ENCODE data around the gene SBSN.

Gene SBSN

DNA sequence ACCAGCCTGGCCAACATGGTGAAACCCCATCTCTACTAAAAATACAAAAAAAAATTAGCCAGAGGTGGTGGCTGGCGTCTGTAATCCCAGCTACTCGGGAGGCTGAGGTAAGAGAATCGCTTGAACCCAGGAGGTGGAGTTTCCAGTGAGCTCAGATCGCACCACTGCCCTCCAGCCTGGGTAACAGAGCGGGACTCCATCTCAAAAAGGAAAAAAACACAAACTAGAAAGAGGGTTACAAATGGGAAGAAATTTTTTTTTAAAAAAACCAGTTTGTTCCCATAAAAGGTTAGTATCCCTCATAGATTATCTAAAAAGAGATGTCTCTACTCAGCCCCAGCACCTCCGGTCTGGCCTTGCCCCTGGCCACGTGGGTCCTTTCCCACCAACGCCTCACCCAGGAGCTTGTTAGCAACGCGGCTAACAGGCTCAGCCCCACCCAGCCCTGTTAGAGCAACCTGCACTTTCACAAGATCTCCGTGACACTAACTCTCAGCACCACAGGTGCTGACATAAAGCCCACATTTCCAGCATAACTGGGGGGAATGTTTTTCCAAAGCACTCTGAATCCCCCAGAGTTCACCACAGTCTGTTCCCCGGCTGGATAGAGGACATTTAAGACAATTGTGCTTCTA is 19.0 kb downstream of the SBSN start:
- no peak for DNase-seq (ENCODE audit: low spot score)

DNA sequence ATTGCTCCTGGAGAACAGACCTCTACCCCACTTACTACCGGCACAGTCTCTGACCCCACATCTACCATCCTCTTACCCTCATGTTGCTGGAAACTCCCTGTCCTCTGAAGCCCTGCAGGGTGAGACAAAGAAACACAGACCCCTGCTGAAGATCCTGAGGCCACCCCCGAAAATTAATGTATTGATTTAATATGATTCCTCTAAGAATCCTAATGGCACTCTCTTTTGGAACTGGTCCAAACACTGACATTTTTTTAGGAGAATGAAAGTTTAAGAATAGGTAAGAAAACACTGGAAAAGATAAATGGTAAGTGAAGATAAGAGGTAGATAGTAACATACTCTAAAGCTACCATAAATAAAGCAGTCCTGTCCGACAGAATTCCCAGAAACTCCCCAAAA is 20.0 kb downstream of the SBSN start:
- no peak for DNase-seq (ENCODE audit: low spot score)

DNA sequence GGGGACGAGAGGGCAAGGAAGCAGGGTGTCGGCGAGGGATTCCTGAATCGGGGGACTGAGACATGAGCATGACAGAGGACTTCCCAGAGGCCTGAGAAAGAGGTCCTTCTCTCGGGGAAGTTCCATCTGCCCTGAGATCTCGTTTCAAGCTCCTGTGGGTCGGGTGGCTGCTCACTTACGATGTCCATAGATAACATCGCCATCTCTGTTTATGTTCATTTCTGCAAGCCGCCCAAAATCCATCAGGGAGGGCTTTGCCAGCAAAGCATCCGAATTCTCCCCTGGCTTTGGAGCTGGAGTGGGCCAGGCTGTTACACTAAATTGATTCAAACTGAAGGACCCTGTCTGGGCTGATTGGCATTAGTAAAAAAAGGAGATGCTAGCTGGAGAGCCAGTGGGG is 20.6 kb downstream of the SBSN start:
- DNase-seq (ENCODE audit: low spot score): no peak

GRCh38 chr19:35506011-35506410 is 22.1 kb downstream of the SBSN start:
- no peak for DNase-seq (ENCODE audit: low spot score)

DNA sequence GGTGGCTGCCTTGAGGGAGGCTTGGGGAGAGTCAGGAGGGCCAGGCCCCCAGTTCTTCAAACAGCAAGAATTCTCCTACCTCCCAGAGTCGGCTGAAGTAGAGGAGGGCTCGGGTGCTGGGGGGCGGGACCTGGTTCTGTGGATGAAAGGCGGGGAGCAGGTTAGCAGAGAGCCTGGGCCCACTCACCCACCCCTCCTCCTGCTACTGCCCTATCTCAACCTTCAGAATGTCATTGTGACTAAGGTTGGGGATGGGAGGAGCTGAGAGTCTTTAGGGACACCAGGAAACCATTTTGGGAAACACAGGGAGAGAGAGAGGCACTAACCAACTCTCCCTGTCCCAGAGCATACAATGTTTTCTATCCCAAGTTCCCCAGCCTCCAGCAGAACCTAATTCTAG is 25.4 kb downstream of the SBSN start:
- no peak for DNase-seq (ENCODE audit: low spot score)

DNA sequence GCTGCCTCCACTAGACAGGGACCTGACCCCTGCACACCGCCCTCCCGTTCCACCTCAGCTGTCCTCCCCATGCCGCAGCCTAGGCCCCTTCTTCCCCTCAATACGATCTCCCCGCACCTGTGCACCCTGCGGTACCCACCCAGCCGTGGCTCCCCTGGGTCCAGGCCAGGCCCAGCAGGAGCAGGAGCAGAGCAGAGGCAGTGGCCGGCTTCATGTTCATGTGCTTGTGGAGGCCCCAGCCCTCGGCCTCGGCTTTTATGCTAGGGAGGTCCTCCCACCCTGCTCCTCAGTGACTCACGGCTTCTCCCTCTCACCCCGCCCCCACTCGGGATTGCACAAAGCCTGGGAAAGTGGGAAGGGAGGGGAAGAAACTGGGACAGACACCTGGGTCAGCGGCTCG is 26.4 kb downstream of the SBSN start:
- no peak for DNase-seq (ENCODE audit: low spot score)

GRCh38 chr19:35500611-35501010 is 27.5 kb downstream of the SBSN start:
- no peak for DNase-seq (ENCODE audit: low spot score)

DNA sequence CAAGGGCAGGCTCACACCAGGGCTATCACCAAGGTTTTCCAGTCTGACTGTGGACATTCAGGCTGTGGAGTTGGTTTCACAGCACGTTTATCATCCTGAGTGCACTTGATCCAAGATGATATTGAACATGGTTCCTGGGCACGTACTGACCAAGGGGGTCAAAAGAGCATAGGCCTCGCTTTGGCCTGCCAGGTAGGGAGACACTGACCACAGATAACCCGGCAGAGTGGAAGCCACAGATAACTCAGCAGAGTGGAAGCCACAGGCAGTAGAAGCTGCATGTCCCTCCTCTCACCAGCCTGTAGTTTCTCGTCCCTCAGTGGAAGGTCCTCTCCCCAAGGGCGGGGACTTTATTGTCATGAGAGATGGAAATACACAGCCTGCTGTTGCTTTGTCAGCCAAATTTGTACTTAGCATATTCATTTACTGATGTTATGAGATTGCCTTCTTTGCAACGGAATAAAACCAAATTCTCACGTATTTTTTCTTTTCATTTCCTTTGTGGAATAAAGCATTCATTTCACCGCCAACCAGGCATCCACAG is 29.1 kb downstream of the SBSN start:
- no peak for DNase-seq (ENCODE audit: low spot score)

- no peak for DNase-seq (ENCODE audit: low spot score)
Observed at GRCh38 chr19:35498220-35498619, 29.9 kb downstream of the SBSN start.

DNA sequence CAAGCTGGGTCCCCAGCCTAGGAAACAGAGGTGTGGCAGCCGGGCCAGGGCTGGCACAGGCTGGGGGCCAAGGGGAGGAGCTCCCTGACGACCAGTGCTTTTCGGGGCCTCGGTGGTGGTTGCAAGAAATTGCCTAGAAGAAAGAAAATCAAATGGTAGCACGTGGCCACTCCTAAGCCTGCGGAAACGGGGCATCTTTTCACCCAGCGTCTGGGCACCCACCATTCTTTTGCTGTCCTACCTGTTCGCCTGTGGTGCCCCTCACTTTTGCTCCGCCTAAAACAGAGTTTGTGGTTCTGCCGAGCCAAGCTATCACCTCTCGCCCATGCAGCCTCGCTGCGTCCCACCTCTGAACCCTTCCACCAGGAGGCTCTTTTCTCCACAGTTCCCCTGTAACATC is 30.7 kb downstream of the SBSN start:
- no peak for DNase-seq (ENCODE audit: low spot score)

DNA sequence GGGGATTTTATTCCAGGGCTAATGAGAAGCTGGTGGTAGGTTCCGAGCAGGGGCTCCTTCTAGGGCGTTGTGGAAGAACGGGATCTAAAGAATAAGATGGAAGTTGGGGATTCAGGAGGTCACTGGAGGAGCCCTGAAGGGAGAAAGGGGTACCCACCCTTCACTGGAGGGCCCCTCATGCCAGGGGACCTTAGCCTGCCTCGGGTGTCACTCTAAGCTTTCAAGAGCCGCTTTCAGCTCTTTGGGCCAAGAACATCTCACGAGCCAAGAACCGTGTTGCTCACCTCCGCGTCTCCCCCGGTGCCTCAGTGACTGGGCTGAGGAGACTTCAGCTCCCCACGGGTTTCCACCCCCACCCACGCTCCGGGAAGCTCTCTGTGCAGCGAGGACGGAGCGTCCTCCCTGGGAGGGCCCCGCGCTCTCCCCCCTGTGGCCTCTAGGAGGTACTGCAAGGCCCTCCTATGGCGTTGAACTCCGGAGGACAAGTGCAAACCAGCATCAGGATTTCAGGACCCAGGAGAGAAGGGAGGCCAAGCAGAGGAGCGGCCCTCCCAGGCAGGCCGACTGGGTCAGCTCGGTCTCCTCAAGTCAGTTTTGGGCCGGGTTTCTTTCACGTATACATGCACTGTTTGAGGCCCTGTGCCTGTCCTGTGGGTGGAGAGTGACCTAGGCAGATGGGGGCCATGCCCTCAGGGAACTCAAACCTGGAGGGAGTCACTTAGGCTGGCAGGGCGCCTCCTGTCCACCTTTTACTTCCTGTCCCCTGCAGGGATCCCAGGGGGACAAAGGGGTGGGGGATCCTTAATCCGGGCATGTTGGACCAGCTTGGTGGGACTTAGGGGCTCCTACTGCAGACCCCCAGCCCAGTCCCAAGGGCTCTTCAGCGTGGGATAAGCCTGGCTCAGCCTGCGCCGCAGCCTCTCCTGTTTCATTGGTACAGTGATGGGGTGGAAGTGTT is 32.7 kb downstream of the SBSN start:
- peak; percentile 47 for DNase-seq (ENCODE audit: low spot score)

DNA sequence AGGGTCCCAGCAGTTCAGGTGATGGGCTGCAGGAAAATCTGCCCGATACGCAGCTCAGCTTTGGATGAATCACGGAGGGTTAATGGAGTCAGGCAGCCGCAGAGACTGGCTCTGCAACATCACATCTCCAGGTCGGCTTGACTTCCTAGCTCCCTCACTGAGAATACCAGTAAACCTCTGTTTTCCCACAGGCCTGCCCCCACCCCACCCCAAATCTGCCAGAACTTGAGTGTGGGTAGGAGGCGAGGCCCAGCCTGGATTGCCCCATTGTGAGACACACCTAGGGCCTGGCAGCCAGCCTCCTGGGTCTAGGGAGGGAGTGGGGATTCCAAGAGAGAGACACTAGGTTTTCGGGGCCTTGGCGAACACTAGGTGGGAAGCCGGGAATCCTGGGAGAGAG is 34.1 kb downstream of the SBSN start:
- DNase-seq (ENCODE audit: low spot score): no peak

DNA sequence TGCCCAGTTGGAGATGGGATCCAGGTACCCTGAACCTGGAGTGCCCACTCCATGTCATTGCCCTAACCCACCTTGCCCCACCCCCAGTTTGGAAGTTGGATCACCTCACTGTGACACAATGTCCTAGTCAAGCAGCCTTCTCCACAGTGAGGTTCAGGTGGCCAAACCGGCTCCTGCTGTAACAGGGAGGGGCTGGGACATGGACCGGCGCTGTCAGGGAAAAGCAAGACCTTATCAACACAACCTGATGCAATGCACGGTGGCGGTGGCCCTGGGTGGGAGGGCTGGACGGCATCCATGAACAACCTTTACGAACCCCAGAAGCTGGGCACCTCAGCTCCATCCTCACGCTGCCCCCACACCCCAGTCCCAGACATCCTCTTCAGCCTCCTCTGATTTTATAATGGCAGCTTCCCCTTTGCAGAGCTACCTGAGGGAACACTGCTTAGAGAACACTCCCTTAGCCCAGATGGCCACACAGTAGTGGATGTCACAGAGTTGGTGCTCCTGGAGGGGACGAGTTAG is 36.2 kb downstream of the SBSN start:
- DNase-seq (ENCODE audit: low spot score): no peak

DNA sequence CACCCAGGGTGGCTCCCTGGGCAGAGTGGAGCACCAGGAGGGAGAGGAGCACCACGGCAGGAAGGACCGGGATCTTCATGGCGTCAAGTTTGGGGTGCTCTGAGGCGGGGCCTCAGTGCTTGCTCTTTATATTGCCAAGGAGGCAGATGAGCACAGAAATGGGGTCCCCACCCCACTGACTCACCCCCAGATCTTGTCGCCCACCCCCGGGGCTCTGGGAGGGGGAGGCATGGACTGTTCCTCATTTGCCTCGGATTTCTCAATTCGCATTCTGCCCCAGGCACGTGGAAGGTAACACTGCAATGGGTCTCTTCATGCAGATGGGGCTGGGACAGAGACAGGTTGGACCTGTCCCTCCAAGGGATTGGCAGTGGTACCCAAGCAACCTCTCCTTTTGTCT is 37.7 kb downstream of the SBSN start, which contains the start of gene KRTDAP:
TSS of gene KRTDAP (minus strand) at position 101 of the 400 bp plus-strand sequence. CDS start at position 79, 22 bp downstream.
- no peak for DNase-seq (ENCODE audit: low spot score)

GRCh38 chr19:35488677-35489076 is 39.4 kb downstream of the SBSN start:
- DNase-seq (ENCODE audit: low spot score): no peak

- no peak for DNase-seq (ENCODE audit: low spot score)
Observed at GRCh38 chr19:35487656-35488182, 40.4 kb downstream of the SBSN start.

DNA sequence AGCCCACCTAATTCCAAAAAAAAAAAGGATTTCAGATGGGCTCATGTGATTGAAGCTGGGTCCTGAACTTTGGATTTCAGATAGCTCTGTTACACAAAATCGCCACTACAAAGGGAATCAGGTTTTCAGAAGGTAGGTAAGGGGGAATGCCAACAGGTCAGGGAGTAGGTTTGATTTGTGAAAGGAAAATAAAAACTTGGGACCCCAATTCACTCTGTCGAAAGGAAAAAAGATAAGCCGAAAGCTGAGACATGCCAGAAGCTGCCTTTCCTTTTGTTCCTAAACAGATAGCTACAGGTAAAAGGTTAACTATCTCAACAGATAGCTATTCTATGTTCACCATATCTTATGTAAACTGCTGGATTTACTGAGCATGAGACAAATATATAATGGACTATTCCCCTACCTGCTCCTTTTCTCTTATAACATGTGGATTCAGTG is 41.8 kb downstream of the SBSN start:
- DNase-seq (ENCODE audit: low spot score): no peak

DNA sequence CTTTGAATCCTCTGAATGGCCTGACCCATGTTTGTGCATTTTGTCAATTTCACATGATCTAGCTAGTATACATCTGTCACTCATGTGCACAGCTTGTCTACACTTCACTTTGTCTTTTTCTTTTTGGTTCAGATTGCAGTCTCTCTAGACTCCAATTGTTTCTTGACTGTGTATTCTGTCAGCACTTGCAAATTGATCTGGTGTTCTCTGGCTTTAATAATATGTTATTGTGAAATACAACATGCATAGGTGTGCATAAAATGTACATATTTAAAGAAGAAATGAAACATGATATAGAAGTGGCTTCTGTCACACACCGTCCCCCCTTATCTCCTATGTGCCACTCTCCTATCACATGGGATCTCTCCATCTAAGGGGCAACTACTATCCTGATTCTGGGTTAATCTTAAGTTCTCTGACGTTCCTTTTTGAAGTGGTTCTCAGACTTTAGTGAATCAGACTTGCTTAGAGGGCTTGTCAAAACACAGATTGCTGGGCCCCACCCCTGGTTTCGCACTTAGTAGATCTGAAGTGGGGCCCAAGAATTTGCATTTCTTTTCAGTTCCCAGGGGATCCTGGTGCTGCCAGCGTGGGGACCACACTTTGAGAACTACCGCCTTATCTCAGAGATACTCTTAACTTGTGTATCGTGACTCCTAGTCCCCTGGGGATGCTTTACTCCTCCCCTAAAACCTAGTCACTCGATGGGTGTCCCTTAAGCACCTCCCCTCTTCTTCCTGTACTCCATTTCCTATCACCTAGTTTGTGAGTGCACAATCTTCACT is 43.7 kb downstream of the SBSN start:
- DNase-seq (ENCODE audit: low spot score): no peak

GRCh38 chr19:35483089-35483488 is 45.0 kb downstream of the SBSN start:
- no peak for DNase-seq (ENCODE audit: low spot score)

DNA sequence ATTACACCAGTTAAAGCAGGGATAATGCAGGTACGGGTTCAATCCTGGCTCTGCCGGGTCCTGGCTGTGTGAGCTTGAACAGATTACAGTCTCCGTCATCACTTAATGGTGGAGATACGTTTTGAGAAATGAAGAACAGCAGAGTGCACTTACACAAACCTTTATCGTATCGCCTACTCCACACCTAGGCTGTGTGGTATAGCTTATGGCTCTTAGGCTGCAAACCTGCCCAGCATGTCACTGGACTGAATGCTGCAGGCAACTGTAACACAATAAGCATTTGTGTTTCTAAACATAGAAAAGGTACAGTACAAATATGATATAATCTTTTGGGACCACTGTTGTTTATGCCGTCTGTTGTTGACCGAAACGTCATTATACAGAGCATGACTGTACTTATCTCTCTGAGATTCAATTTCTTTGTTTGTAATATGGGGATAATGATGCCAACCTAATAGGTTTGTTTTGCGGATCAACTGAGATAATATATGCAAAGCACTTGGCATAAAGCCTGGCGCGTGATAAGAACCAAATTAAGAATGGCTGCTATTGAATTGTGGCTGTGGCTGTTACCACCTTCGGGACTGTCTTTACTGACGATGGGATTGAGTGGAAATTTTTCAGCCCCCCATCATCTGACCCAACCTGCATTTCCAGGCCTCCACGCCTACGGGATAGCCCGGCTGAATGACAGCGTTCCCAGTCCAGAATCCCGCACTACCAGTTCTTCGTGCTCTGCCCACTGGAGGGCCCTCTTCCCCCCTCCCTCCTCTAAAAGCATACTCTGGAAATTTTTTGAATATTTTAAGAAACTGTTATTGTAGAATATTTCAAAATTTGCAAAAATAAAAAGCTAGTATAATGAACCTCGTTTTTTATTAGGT is 49.1 kb downstream of the SBSN start:
- DNase-seq (ENCODE audit: low spot score): no peak

Data from SK-N-DZ (cell line).